Measurements from ENCODE around the gene NDUFC1. TPM values are rescaled to one million over a fixed set of nuclear protein-coding genes. Genes with fewer than 3 reads are reported as not detected.

NDUFC1 gene
- total and polyA plus RNA-seq, 12 donors, result 55.1 to 235 (median 109) TPM

DNA sequence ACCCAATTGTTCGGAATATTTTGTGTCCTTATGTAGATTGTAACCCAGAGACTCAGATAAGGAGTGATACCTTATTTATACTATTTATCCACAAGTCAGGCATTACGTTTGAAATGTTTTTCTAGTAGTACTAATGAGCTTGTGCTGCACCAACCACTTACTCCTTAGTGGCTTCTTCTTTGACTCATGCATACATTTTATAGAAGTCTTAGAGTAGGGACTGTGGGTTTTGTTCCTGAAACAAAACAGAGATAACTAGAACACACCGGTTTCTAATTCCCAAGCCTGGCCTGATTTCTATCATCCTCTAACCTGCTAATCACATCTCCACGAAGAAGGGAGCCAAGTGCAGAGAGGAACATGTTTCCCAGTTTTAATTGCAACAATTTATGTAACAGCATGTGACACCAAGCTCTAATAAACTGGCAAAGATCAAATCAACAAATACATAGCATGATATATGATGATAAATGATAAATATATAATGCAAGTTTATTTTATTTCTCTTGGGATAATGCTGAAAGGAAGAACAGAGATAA lies 54.5 kb downstream of the NDUFC1 start:
- no peak for DNase-seq
- 76 to 87% (median 82%) methylated on average over 4 of the region's 4 CpGs for WGBS, 4 donors
- Histone ChIP-seq H3K9me3 (replicated peaks in 1 of 3) (no peaks in the 10 kb centered on the region), H3K36me3 (replicated peaks in 1 of 2) (no peaks in the 10 kb centered on the region), H3K4me1 (replicated peaks in 1 of 2) (peaks cover 8 to 13% of the 10 kb centered on the region in 2 donors), H3K27me3 (no peaks in the 10 kb centered on the region), H3K4me3 (no peak overlapping the region), H3K27ac (no peak overlapping the region)
- intact Hi-C loops (cut with DNase I), result no loop called here
- TF ChIP-seq POLR2A (IDR thresholded peaks at IDR 0.05), result no peak
- TF ChIP-seq, protein P1, sequence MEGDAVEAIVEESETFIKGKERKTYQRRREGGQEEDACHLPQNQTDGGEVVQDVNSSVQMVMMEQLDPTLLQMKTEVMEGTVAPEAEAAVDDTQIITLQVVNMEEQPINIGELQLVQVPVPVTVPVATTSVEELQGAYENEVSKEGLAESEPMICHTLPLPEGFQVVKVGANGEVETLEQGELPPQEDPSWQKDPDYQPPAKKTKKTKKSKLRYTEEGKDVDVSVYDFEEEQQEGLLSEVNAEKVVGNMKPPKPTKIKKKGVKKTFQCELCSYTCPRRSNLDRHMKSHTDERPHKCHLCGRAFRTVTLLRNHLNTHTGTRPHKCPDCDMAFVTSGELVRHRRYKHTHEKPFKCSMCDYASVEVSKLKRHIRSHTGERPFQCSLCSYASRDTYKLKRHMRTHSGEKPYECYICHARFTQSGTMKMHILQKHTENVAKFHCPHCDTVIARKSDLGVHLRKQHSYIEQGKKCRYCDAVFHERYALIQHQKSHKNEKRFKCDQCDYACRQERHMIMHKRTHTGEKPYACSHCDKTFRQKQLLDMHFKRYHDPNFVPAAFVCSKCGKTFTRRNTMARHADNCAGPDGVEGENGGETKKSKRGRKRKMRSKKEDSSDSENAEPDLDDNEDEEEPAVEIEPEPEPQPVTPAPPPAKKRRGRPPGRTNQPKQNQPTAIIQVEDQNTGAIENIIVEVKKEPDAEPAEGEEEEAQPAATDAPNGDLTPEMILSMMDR (IDR thresholded peaks at IDR 0.05), result no peak

DNA sequence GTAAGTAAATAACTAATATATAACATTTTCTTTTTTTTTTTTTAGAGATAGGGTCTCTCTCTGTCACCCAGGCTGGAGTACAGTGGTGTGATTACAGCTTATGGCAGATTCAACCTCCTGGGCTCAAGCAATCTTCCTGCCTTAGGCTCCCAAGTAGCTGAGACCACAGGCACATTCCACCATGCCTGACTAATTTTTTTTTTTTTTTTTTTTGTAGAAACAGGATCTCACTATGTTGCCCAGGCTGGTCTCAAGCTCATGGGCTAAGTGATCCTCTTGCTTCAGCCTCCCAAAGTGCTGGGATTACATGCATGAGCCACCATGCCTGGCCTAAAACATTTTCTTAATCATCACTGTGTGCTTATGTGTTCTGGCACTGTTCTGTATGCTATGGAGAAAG lies 55.0 kb downstream of the NDUFC1 start:
- Histone ChIP-seq H3K27ac (no peak overlapping the region), H3K4me3 (no peak overlapping the region), H3K27me3 (no peaks in the 10 kb centered on the region), H3K9me3 (replicated peaks in 1 of 3) (no peaks in the 10 kb centered on the region), H3K4me1 (replicated peaks in 1 of 2) (peaks cover 8 to 18% of the 10 kb centered on the region in 2 donors), H3K36me3 (replicated peaks in 1 of 2) (no peaks in the 10 kb centered on the region)
- no peak for TF ChIP-seq POLR2A (IDR thresholded peaks at IDR 0.05)
- TF ChIP-seq, protein P1 (IDR thresholded peaks at IDR 0.05), result no peak
- no peak for DNase-seq
- intact Hi-C loops (cut with DNase I), result no loop called here

DNA sequence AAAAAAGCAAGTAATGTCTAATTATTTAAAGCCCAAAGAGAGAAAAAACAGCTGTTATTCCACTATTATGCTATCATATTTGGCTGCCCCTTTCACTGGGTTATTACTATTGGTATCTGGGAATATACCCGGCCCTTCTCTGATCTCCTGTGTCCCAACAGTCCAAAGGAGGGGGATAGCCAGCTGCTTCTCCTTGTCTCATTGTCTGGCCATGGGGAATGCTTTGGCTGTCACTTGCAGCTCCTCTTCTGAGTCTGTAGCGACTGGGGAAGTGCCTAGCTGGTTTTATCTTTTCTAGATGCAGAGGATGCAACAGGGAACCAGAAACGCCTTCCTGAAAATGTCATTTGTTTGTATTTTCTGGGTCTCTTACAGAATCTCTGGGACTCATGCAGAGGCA lies 56.1 kb downstream of the NDUFC1 start:
- no peaks in the 10 kb centered on the region for H3K36me3 ChIP-seq (replicated peaks in 1 of 2)
- no peaks in the 10 kb centered on the region for H3K27me3 ChIP-seq
- DNase-seq, result no peak
- no peak overlapping the region for H3K4me3 ChIP-seq
- H3K9me3 ChIP-seq (replicated peaks in 1 of 3), result no peaks in the 10 kb centered on the region
- no peak overlapping the region for H3K27ac ChIP-seq
- TF ChIP-seq POLR2A (IDR thresholded peaks at IDR 0.05), result no peak
- TF ChIP-seq, protein P1 (IDR thresholded peaks at IDR 0.05), result no peak
- peaks cover 8 to 21% of the 10 kb centered on the region in 2 donors for H3K4me1 ChIP-seq (replicated peaks in 1 of 2)
- intact Hi-C loops (cut with DNase I), result no loop called here
- WGBS, 4 donors, result 55 to 80% (median 78%) methylated on average over 3 of the region's 3 CpGs

DNA sequence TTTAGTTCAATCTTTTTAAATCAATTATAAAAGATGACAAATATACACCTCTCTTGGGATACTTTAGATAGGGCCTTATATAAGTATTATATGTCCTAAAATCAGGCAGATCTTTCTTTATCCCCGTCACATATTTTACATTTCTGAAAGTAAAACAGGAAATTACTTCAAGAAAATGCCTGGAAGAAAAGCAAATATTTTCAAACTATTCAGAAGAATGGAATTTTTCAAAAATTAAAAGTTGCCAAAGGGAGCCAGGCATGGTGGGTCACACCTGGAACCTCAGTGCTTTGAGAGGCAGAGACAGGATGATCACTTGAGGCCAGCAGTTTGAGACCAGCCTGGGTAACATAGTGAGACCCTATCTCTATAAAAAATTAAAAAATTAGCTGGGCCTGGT lies 56.7 kb downstream of the NDUFC1 start:
- Histone ChIP-seq H3K4me1 (replicated peaks in 1 of 2) (peaks cover 8 to 21% of the 10 kb centered on the region in 2 donors), H3K27ac (no peak overlapping the region), H3K4me3 (no peak overlapping the region), H3K36me3 (replicated peaks in 1 of 2) (no peaks in the 10 kb centered on the region), H3K27me3 (no peaks in the 10 kb centered on the region), H3K9me3 (replicated peaks in 1 of 3) (no peaks in the 10 kb centered on the region)
- intact Hi-C loops (cut with DNase I), result no loop called here
- 77 to 85% (median 82%) methylated on average over 1 of the region's 1 CpG for WGBS, 4 donors
- DNase-seq, result no peak
- TF ChIP-seq POLR2A (IDR thresholded peaks at IDR 0.05), result no peak
- TF ChIP-seq, protein P1 (IDR thresholded peaks at IDR 0.05), result no peak
